Liver (tissue), 9 donors: ENCODE results near the gene NOCT. TPM values are rescaled to one million over a fixed set of nuclear protein-coding genes. Genes with fewer than 3 reads are reported as not detected.

Experiments used
- DNase-seq: peaks from one replicate; pipeline ENCODE4 v3.0.0-alpha.2; 2017; ENCODE audit warnings: low spot score
- H3K27ac ChIP-seq, 2 donors: one replicate each; pipeline ENCODE4 v1.7.0; 2013; ENCODE audit warnings: inconsistent platforms in 2 of 2, low read length in 2 of 2, control low read depth in 1 of 2, low read depth in 1 of 2, mild to moderate bottlenecking in 1 of 2
- H3K27me3 ChIP-seq, 4 donors: one replicate each; pipeline versions ENCODE4 v1.6.1 to v1.7.0; 2013; ENCODE audit warnings: low read length in 3 of 4, inconsistent platforms in 1 of 4, mild to moderate bottlenecking in 1 of 4, moderate library complexity in 1 of 4; ENCODE audit not compliant: control insufficient read depth in 4 of 4, insufficient read depth in 4 of 4
- H3K36me3 ChIP-seq, 4 donors: one replicate each; pipeline versions ENCODE4 v1.6.1 to v1.7.0; 2013; ENCODE audit warnings: low read length in 3 of 4, mild to moderate bottlenecking in 3 of 4, low read depth in 1 of 4, moderate library complexity in 1 of 4; ENCODE audit not compliant: control insufficient read depth in 4 of 4, insufficient read depth in 3 of 4
- H3K4me1 ChIP-seq, 4 donors: one replicate each; pipeline versions ENCODE4 v1.6.1 to v1.7.0; 2013; ENCODE audit warnings: low read length in 3 of 4, mild to moderate bottlenecking in 3 of 4, moderate library complexity in 1 of 4; ENCODE audit not compliant: control insufficient read depth in 4 of 4, insufficient read depth in 4 of 4
- H3K4me3 ChIP-seq, 3 donors: one replicate each; pipeline versions ENCODE4 v1.6.1 to v1.7.0; 2013; ENCODE audit warnings: low read length in 3 of 3, control low read depth in 1 of 3, low read depth in 1 of 3, mild to moderate bottlenecking in 1 of 3
- H3K9ac ChIP-seq, 2 donors: one replicate each; pipeline ENCODE4 v1.7.0; 2013; ENCODE audit warnings: low read length in 2 of 2, mild to moderate bottlenecking in 2 of 2, moderate library complexity in 2 of 2, control low read depth in 1 of 2, low read depth in 1 of 2
- H3K9me3 ChIP-seq, 4 donors: one replicate each; pipeline versions ENCODE4 v1.6.1 to v1.7.0; 2013; ENCODE audit warnings: low read length in 3 of 4; ENCODE audit not compliant: control insufficient read depth in 4 of 4
- ATF3 ChIP-seq: IDR thresholded peaks from 2 replicates; pipeline ENCODE4 v1.6.1; 2016; ENCODE audit warnings: antibody characterized with exemption
- CTCF ChIP-seq: fragments of 150-350 bp; IDR thresholded peaks from 2 replicates; pipeline ENCODE4 v1.5.1; 2017; ENCODE audit warnings: improper control_type of control experiment, low read depth, low read length; ENCODE audit not compliant: missing input control
- FOXA2 ChIP-seq: IDR thresholded peaks from 2 replicates; pipeline ENCODE4 v1.6.1; 2016; ENCODE audit warnings: antibody characterized with exemption
- GABPA ChIP-seq, 2 donors: IDR thresholded peaks in 1 of 2; conservative IDR thresholded peaks in 1 of 2; 2 replicates each; pipeline ENCODE4 v1.6.1; 2016; ENCODE audit warnings: antibody characterized with exemption in 2 of 2, mild to moderate bottlenecking in 1 of 2, moderate library complexity in 1 of 2
- HNF4A ChIP-seq, 2 donors: conservative IDR thresholded peaks; 2 replicates each; pipeline ENCODE4 v1.6.1; 2016; ENCODE audit warnings: antibody characterized with exemption in 2 of 2, mild to moderate bottlenecking in 2 of 2
- HNF4G ChIP-seq: IDR thresholded peaks from 2 replicates; pipeline ENCODE4 v1.6.1; 2016; ENCODE audit warnings: antibody characterized with exemption
- NR2F2 ChIP-seq: IDR thresholded peaks from 2 replicates; pipeline ENCODE4 v1.6.1; 2016; ENCODE audit warnings: antibody characterized with exemption
- RAD21 ChIP-seq, 2 donors: IDR thresholded peaks; 2 replicates each; pipeline ENCODE4 v1.6.1; 2016; ENCODE audit warnings: antibody characterized with exemption in 2 of 2, mild to moderate bottlenecking in 2 of 2
- REST ChIP-seq: IDR thresholded peaks from 2 replicates; pipeline ENCODE4 v1.6.1; 2016; ENCODE audit warnings: antibody characterized with exemption, mild to moderate bottlenecking
- RXRA ChIP-seq, 2 donors: IDR thresholded peaks; 2 replicates each; pipeline ENCODE4 v1.6.1; 2017 to 2018; ENCODE audit warnings: antibody characterized with exemption in 2 of 2, mild to moderate bottlenecking in 1 of 2
- SP1 ChIP-seq: IDR thresholded peaks from 2 replicates; pipeline ENCODE4 v1.6.1; 2018; ENCODE audit warnings: antibody characterized with exemption, mild to moderate bottlenecking
- TAF1 ChIP-seq: conservative IDR thresholded peaks from 2 replicates; pipeline ENCODE4 v1.6.1; 2016; ENCODE audit warnings: antibody characterized with exemption, mild to moderate bottlenecking
- YY1 ChIP-seq: IDR thresholded peaks from 2 replicates; pipeline ENCODE4 v1.6.1; 2016; ENCODE audit warnings: antibody characterized with exemption, mild to moderate bottlenecking
- ZBTB33 ChIP-seq: IDR thresholded peaks from 2 replicates; pipeline ENCODE4 v1.6.1; 2016; ENCODE audit warnings: antibody characterized with exemption
- WGBS: extraction: QIAGEN DNeasy Blood & Tissue Kit; methylation state at CpG from one replicate; pipeline ENCODE4 v1.1.7; 2013; 5-methylcytosine and 5-hydroxymethylcytosine counted together
- polyA plus RNA-seq, 2 donors: library from polyadenylated mRNA; stranded (reverse) in 1 of 2; unstranded in 1 of 2; fragments of 200-250 nt in 1 of 2; fragments of >200 nt in 1 of 2; fragmentation: Nextera tagmentation in 1 of 2; extraction: Ambion mirVana in 1 of 2; gene quantifications; one replicate each; pipeline versions ENCODE4 v1.2.1 to v1.2.3, GENCODE V29; 2013 to 2015
- total RNA-seq, 2 donors: library from RNA; depleted of rRNA; stranded (reverse); fragments of >200 nt; gene quantifications; one replicate each; pipeline ENCODE4 v1.2.3, GENCODE V29; 2014
- donor health status: healthy.
- donor health status: healthy.
- donor health status: healthy.
- donor health status: healthy.
- donor health status: healthy.

Gene NOCT
- total and polyA plus RNA-seq, 4 donors = 2.8 to 11.9 (median 4.3) TPM

- TF ChIP-seq HNF4A (conservative IDR thresholded peaks at IDR 0.05) (no peak), REST (no peak), TAF1 (no peak)
- no peak for DNase-seq
- 90% methylated on average over 3 of the region's 3 CpGs for WGBS
- Histone ChIP-seq H3K27ac (no peak overlapping the region), H3K36me3 (no peaks in the 10 kb centered on the region), H3K9me3 (no peaks in the 10 kb centered on the region), H3K27me3 (no peaks in the 10 kb centered on the region), H3K4me3 (no peak overlapping the region), H3K4me1 (peaks cover 0 to 6% (median 4%) of the 10 kb centered on the region in 4 donors), H3K9ac (no peak overlapping the region)
These were observed 37.0 kb upstream of the NOCT start for GRCh38 chr4:138978600-138978999.

- Histone ChIP-seq H3K4me1 (peaks cover 0 to 6% (median 4%) of the 10 kb centered on the region in 4 donors), H3K9ac (no peak overlapping the region), H3K27me3 (no peaks in the 10 kb centered on the region), H3K36me3 (no peaks in the 10 kb centered on the region), H3K9me3 (no peaks in the 10 kb centered on the region), H3K4me3 (no peak overlapping the region), H3K27ac (no peak overlapping the region)
- DNase-seq = no peak
- 98% methylated on average over 2 of the region's 2 CpGs for WGBS
- TF ChIP-seq RAD21 (IDR thresholded peaks at IDR 0.05) (no peak), TAF1 (no peak), ZBTB33 (no peak), NR2F2 (no peak), ATF3 (no peak), SP1 (no peak)
These were observed 35.8 kb upstream of the NOCT start for GRCh38 chr4:138979742-138980141.

- Histone ChIP-seq H3K4me1 (peaks cover 0 to 6% (median 4%) of the 10 kb centered on the region in 4 donors), H3K27ac (peak overlapping the region; percentile 72), H3K9ac (no peak overlapping the region), H3K27me3 (no peaks in the 10 kb centered on the region), H3K9me3 (no peaks in the 10 kb centered on the region), H3K36me3 (no peaks in the 10 kb centered on the region), H3K4me3 (no peak overlapping the region)
- no peak for DNase-seq
- WGBS = 26% methylated on average over 4 of the region's 4 CpGs
- no peak for TF ChIP-seq GABPA (IDR thresholded peaks at IDR 0.05 in 1 of 2, conservative IDR thresholded peaks at IDR 0.05 in 1 of 2)
- no peak for TF ChIP-seq HNF4G
- TF ChIP-seq RXRA (IDR thresholded peaks at IDR 0.05) = peak; percentile 69 to 78
- TF ChIP-seq ZBTB33 = no peak
- TF ChIP-seq YY1 = peak; percentile 39
- TF ChIP-seq FOXA2 = peak; percentile 53
- TF ChIP-seq CTCF = peak; percentile 38
- TF ChIP-seq NR2F2 = peak; percentile 98
- no peak for TF ChIP-seq REST
These were observed 33.6 kb upstream of the NOCT start for GRCh38 chr4:138981930-138982390.
